Measurements from ENCODE around the gene MAP7D1. TPM values are rescaled to one million over a fixed set of nuclear protein-coding genes. Genes with fewer than 3 reads are reported as not detected.

The MAP7D1 gene
- total and polyA plus RNA-seq, 10 of the 15 experiments (the other 5 are each of a cell fraction or from before 2014, with no cell fraction given) = 4.4 to 97.6 (median 24.2) TPM

GRCh38 chr1:36223996-36224536 lies 68.1 kb downstream of the MAP7D1 start, which contains the start of gene THRAP3 (continued):
- no peak for TF ChIP-seq ZBTB4 (CRISPR knock-in tag; IDR thresholded peaks at IDR 0.05)
- no peak for TF ChIP-seq REST (IDR thresholded peaks at IDR 0.05; ENCODE audit: low read depth, low read length)
- TF ChIP-seq ESRRA (IDR thresholded peaks at IDR 0.05; ENCODE audit: low read length) = peak; percentile 65
- TF ChIP-seq BACH1 (IDR thresholded peaks at IDR 0.05; ENCODE audit: borderline replicate concordance) = peak; percentile 14; the same call in 1 of the 2 replicates
- peak; percentile 99 for TF ChIP-seq RAD51 (IDR thresholded peaks at IDR 0.05)
- peak; percentile 41 for TF ChIP-seq ZNF687 (IDR thresholded peaks at IDR 0.05)
- peak; percentile 72 for TF ChIP-seq SIN3A (IDR thresholded peaks at IDR 0.05; ENCODE audit: low read depth, low read length)
- TF ChIP-seq MYB (IDR thresholded peaks at IDR 0.05; ENCODE audit: borderline replicate concordance, low read depth, low read length) = no peak
- TF ChIP-seq SMAD1 (IDR thresholded peaks at IDR 0.05; ENCODE audit: low read depth, partially characterized antibody) = no peak
- no peak for TF ChIP-seq EZH2 (IDR thresholded peaks at IDR 0.05; ENCODE audit: borderline replicate concordance, control insufficient read depth, low read depth, low read length)
- peak; percentile 94; the same call in 1 of the 2 replicates for TF ChIP-seq ATF3 (IDR thresholded peaks at IDR 0.05; ENCODE audit: borderline replicate concordance, extremely low read depth, low read depth, low read length)
- 0 out of 2 replicates have a peak, but pooled peaks have one; percentile 31 for TF ChIP-seq BRCA1 (IDR thresholded peaks at IDR 0.05; ENCODE audit: low read depth, low read length)
- no peak for TF ChIP-seq CHD4 (IDR thresholded peaks at IDR 0.05)
- TF ChIP-seq SREBF2 (IDR thresholded peaks at IDR 0.05; ENCODE audit: low read length) = no peak
- no peak for TF ChIP-seq PBX3 (IDR thresholded peaks at IDR 0.05; ENCODE audit: insufficient replicate concordance, low read depth, low read length)
- peak; percentile 34; the same call in 1 of the 2 replicates for TF ChIP-seq FOXK2 (IDR thresholded peaks at IDR 0.05)
- no peak for TF ChIP-seq HDAC6 (IDR thresholded peaks at IDR 0.05; ENCODE audit: unreplicated experiment)
- TF ChIP-seq NR2F1 (conservative IDR thresholded peaks at IDR 0.05) = 0 out of 2 replicates have a peak, but pooled peaks have one; percentile 34
